GM12892 (cell line): ENCODE results near the gene CDC7.

Experiments used
- POLR2A ChIP-seq: IDR thresholded peaks from 2 replicates; pipeline ENCODE4 v1.6.1; 2011; ENCODE audit warnings: low read depth, low read length, control low read depth
- POLR2AphosphoS5 ChIP-seq: IDR thresholded peaks from 2 replicates; pipeline ENCODE4 v1.6.1; 2011; ENCODE audit warnings: low read depth, low read length, control low read depth
- TAF1 ChIP-seq: IDR thresholded peaks from 2 replicates; pipeline ENCODE4 v1.6.1; 2011; ENCODE audit warnings: low read depth, mild to moderate bottlenecking, control low read depth, low read length, borderline replicate concordance

DNA sequence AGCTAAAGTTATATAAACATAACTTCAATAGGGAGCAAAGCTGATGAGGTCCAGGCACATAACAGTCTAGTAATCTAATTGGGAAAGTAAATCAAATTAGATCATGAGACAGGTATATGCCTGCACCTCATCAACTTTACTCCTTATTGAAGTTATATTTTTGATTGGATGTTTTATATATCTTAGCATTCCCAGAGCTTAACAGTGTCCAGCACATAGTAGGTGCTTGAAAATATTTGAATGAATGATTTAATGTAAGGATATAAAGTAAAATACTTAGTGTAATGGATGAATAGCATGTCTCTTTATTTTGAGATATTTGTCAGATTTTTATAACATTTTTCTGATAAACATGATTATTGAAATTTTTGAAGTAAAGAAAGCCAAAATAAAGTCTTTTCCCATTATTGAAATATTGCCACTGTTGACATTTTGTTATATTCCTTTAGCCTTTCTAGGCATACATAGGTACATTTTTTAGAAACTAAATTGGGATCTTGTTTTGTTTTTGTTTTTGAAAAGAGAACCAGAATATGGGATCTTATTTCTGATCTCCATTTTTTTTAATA is 2.8 kb downstream of the CDC7 start:
- TF ChIP-seq POLR2A = no peak
- TF ChIP-seq POLR2AphosphoS5 = no peak
- no peak for TF ChIP-seq TAF1
